K562 (cell line): Measurements from ENCODE around the gene SCYL1. TPM values are rescaled to one million over a fixed set of nuclear protein-coding genes. Genes with fewer than 3 reads are reported as not detected.

Experiments used
- BCOR ChIP-seq: fragments of 450-650 bp; IDR thresholded peaks from 2 replicates; pipeline ENCODE4 v1.6.1; 2016
- GTF2F1 ChIP-seq: IDR thresholded peaks from 2 replicates; pipeline ENCODE4 v1.6.1; 2011; ENCODE audit warnings: low read depth, low read length, improper control_type of control experiment
- ILF3 ChIP-seq: fragments of 450-650 bp; IDR thresholded peaks from 2 replicates; pipeline ENCODE4 v1.6.1; 2018; ENCODE audit warnings: antibody characterized with exemption, mild to moderate bottlenecking, moderate library complexity, borderline replicate concordance
- POLR3A ChIP-seq: IDR thresholded peaks from 2 replicates; pipeline ENCODE4 v1.6.1; 2011; ENCODE audit warnings: borderline replicate concordance, mild to moderate bottlenecking, moderate library complexity; ENCODE audit not compliant: insufficient read length, insufficient read depth; ENCODE audit errors: extremely low read depth
- PRPF4 ChIP-seq: fragments of 200-400 bp; formaldehyde crosslinking; IDR thresholded peaks from one replicate; pipeline ENCODE4 v1.6.1; 2017; ENCODE audit warnings: low read length, low read depth, mild to moderate bottlenecking; ENCODE audit not compliant: insufficient read depth, poor library complexity, severe bottlenecking
- RBM39 ChIP-seq: fragments of 200-400 bp; formaldehyde crosslinking; optimal IDR thresholded peaks from 2 replicates; pipeline ENCODE3; 2018; ENCODE audit warnings: low read depth, low read length
- SMARCA5 ChIP-seq: fragments of 450-650 bp; IDR thresholded peaks from 2 replicates; pipeline ENCODE4 v1.6.1; 2016
- TARDBP ChIP-seq: fragments of 450-650 bp; IDR thresholded peaks from 2 replicates; pipeline ENCODE4 v1.6.1; 2016
- TEAD4 ChIP-seq, 2 experiments: sonication (generic) in 1 of 2; formaldehyde crosslinking in 1 of 2; IDR thresholded peaks; 2 replicates each; pipeline versions ENCODE4 v1.6.1 to v1.8.0; 2012 to 2022; ENCODE audit warnings: borderline replicate concordance in 1 of 2, inconsistent platforms in 1 of 2, low read length in 1 of 2, mild to moderate bottlenecking in 1 of 2, missing genetic modification reagents in 1 of 2
- XRCC3 ChIP-seq: fragments of 450-650 bp; IDR thresholded peaks from 2 replicates; pipeline ENCODE4 v1.6.1; 2017; ENCODE audit warnings: mild to moderate bottlenecking, moderate library complexity
- ZFP36 ChIP-seq: fragments of 150-350 bp; IDR thresholded peaks from 2 replicates; pipeline ENCODE4 v1.6.1; 2018; ENCODE audit warnings: low read length, low read depth; ENCODE audit not compliant: partially characterized antibody
- ZNF347 ChIP-seq: fragments of 450-650 bp; formaldehyde crosslinking; IDR thresholded peaks from 2 replicates; pipeline ENCODE4 v1.4.0; 2020; ENCODE audit warnings: low read depth, mild to moderate bottlenecking, moderate library complexity
- polyA plus RNA-seq, 8 experiments: library from polyadenylated mRNA; depleted of rRNA in 4 of 8; stranded (reverse) in 5 of 8; unstranded in 3 of 8; fragments of >200 nt; fragmentation: Nextera tagmentation in 2 of 8; fragmentation: Illumina TruSeq in 1 of 8; extraction: Ambion mirVana in 2 of 8; extraction: Trizol in 1 of 8; gene quantifications; 2 replicates each; pipeline versions ENCODE4 v1.2.1 to v1.2.3, GENCODE V29; 2011 to 2014; ENCODE audit warnings: inconsistent platforms in 1 of 8, missing spikeins in 1 of 8
- total RNA-seq, 7 experiments: library from RNA; depleted of rRNA in 6 of 7; stranded (reverse); fragments of >200 nt in 6 of 7; fragmentation: Illumina TruSeq in 2 of 7; extraction: Trizol in 2 of 7; gene quantifications; 2 replicates each; pipeline versions ENCODE4 v1.2.1 to v1.2.3, GENCODE V29; 2011 to 2021; ENCODE audit warnings: low replicate concordance in 1 of 7
- TF ChIP-seq, protein P1 (sequence below): fragments of 250-450 bp; sonication (Bioruptor Pico); IDR thresholded peaks from 2 replicates; pipeline ENCODE4 v1.4.0; 2020; ENCODE audit warnings: mild to moderate bottlenecking, moderate library complexity
- TF ChIP-seq, protein P2 (sequence below): sonication (generic); formaldehyde crosslinking; IDR thresholded peaks from 2 replicates; pipeline ENCODE4 v1.8.1; 2023; ENCODE audit warnings: missing genetic modification reagents, mild to moderate bottlenecking, borderline replicate concordance
- TF ChIP-seq, protein P3 (sequence below): IDR thresholded peaks from 2 replicates; pipeline ENCODE4 v1.6.1; 2016; ENCODE audit warnings: missing genetic modification characterization, missing compliant biosample characterization
- TF ChIP-seq, protein P4 (sequence below): sonication (generic); formaldehyde crosslinking; IDR thresholded peaks from 2 replicates; pipeline ENCODE4 v1.8.0; 2022; ENCODE audit warnings: missing genetic modification reagents, mild to moderate bottlenecking, borderline replicate concordance
- TF ChIP-seq, protein P5 (sequence below): fragments of 450-650 bp; IDR thresholded peaks from 2 replicates; pipeline ENCODE4 v1.6.1; 2016; ENCODE audit warnings: missing biosample characterization, missing genetic modification characterization

Gene SCYL1
- total and polyA plus RNA-seq, 9 of the 15 experiments (the other 6 are each of a cell fraction or from before 2014, with no cell fraction given), result 1.9 to 145 (median 57.6) TPM

DNA sequence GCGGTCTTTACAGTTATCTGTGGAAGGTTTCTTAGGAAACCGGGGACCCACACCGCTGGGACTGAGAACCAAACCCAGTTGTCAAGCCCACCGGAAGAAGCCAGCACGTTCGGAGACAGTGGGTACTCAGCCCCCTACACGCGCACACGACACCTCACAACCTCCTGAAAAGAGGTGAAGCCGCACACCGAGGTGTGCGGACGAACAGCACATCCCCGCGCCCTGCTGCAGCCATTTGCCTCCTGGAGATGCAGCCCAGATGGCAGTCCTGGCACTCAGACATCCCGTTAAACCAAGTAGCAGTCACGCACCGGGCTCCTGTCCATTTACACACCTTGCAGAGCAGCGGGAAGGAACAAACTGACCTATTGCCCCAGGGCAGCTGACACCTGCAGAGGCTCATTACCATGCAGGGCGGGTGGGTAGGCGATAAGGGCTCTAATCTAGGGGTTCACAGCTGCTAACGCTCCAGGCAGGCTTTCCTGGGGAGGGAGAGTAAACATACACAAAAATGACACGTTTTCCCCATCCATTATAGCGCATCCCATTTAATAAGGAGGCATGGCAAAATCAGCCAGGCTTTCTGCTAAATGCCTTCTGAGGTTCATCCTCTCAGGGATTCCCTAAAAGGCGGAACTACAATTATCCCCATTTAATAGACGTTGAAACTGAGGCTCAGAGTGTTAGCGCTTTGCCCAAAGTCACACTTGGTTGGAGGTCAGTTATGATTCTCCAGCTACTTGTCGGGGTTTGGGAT, 50.1 kb downstream of the SCYL1 start (continued):
- TF ChIP-seq, protein P1, sequence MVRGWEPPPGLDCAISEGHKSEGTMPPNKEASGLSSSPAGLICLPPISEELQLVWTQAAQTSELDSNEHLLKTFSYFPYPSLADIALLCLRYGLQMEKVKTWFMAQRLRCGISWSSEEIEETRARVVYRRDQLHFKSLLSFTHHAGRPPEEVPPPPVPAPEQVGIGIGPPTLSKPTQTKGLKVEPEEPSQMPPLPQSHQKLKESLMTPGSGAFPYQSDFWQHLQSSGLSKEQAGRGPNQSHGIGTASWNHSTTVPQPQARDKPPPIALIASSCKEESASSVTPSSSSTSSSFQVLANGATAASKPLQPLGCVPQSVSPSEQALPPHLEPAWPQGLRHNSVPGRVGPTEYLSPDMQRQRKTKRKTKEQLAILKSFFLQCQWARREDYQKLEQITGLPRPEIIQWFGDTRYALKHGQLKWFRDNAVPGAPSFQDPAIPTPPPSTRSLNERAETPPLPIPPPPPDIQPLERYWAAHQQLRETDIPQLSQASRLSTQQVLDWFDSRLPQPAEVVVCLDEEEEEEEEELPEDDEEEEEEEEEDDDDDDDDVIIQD (CRISPR knock-in tag), result no peak
- TF ChIP-seq, protein P2, sequence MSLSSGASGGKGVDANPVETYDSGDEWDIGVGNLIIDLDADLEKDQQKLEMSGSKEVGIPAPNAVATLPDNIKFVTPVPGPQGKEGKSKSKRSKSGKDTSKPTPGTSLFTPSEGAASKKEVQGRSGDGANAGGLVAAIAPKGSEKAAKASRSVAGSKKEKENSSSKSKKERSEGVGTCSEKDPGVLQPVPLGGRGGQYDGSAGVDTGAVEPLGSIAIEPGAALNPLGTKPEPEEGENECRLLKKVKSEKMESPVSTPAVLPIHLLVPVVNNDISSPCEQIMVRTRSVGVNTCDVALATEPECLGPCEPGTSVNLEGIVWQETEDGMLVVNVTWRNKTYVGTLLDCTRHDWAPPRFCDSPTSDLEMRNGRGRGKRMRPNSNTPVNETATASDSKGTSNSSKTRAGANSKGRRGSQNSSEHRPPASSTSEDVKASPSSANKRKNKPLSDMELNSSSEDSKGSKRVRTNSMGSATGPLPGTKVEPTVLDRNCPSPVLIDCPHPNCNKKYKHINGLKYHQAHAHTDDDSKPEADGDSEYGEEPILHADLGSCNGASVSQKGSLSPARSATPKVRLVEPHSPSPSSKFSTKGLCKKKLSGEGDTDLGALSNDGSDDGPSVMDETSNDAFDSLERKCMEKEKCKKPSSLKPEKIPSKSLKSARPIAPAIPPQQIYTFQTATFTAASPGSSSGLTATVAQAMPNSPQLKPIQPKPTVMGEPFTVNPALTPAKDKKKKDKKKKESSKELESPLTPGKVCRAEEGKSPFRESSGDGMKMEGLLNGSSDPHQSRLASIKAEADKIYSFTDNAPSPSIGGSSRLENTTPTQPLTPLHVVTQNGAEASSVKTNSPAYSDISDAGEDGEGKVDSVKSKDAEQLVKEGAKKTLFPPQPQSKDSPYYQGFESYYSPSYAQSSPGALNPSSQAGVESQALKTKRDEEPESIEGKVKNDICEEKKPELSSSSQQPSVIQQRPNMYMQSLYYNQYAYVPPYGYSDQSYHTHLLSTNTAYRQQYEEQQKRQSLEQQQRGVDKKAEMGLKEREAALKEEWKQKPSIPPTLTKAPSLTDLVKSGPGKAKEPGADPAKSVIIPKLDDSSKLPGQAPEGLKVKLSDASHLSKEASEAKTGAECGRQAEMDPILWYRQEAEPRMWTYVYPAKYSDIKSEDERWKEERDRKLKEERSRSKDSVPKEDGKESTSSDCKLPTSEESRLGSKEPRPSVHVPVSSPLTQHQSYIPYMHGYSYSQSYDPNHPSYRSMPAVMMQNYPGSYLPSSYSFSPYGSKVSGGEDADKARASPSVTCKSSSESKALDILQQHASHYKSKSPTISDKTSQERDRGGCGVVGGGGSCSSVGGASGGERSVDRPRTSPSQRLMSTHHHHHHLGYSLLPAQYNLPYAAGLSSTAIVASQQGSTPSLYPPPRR, result 0 out of 2 replicates have a peak, but pooled peaks have one; percentile 84
- TF ChIP-seq SMARCA5 (peak; percentile 100), RBM39 (peak; percentile 79), TARDBP (no peak), GTF2F1 (no peak), TEAD4 (IDR thresholded peaks at IDR 0.05; ENCODE audit: low read length) (peak; percentile 96), TEAD4 (CRISPR knock-in tag; IDR thresholded peaks at IDR 0.05; ENCODE audit: borderline replicate concordance) (no peak), PRPF4 (no peak), XRCC3 (no peak), ZNF347 (CRISPR knock-in tag) (no peak), ZFP36 (no peak), BCOR (peak; percentile 100), ILF3 (no peak), POLR3A (no peak)
- TF ChIP-seq, protein P3, sequence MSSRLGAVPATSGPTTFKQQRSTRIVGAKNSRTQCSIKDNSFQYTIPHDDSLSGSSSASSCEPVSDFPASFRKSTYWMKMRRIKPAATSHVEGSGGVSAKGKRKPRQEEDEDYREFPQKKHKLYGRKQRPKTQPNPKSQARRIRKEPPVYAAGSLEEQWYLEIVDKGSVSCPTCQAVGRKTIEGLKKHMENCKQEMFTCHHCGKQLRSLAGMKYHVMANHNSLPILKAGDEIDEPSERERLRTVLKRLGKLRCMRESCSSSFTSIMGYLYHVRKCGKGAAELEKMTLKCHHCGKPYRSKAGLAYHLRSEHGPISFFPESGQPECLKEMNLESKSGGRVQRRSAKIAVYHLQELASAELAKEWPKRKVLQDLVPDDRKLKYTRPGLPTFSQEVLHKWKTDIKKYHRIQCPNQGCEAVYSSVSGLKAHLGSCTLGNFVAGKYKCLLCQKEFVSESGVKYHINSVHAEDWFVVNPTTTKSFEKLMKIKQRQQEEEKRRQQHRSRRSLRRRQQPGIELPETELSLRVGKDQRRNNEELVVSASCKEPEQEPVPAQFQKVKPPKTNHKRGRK (tag), result no peak
- TF ChIP-seq, protein P4, sequence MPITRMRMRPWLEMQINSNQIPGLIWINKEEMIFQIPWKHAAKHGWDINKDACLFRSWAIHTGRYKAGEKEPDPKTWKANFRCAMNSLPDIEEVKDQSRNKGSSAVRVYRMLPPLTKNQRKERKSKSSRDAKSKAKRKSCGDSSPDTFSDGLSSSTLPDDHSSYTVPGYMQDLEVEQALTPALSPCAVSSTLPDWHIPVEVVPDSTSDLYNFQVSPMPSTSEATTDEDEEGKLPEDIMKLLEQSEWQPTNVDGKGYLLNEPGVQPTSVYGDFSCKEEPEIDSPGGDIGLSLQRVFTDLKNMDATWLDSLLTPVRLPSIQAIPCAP, result no peak
- TF ChIP-seq, protein P5, sequence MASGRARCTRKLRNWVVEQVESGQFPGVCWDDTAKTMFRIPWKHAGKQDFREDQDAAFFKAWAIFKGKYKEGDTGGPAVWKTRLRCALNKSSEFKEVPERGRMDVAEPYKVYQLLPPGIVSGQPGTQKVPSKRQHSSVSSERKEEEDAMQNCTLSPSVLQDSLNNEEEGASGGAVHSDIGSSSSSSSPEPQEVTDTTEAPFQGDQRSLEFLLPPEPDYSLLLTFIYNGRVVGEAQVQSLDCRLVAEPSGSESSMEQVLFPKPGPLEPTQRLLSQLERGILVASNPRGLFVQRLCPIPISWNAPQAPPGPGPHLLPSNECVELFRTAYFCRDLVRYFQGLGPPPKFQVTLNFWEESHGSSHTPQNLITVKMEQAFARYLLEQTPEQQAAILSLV (tag), result no peak
